Smooth muscle cell (in vitro differentiated cells): ENCODE results near the gene GSE1. TPM values are rescaled to one million over a fixed set of nuclear protein-coding genes. Genes with fewer than 3 reads are reported as not detected.

ENCODE experiments used
- DNase-seq: peaks from one replicate; lab custom pipeline; 2025; ENCODE audit not compliant: unreplicated experiment; lab: John Stamatoyannopoulos, UW
- H2AFZ ChIP-seq: fragments of 200-600 bp; sonication (generic); 2 replicates; pipeline ENCODE4 v1.6.0; 2016; ENCODE audit warnings: antibody characterized with exemption, low read depth, mild to moderate bottlenecking
- H3F3A ChIP-seq: fragments of 200-600 bp; sonication (generic); 2 replicates; pipeline ENCODE4 v1.6.0; 2017; ENCODE audit warnings: antibody characterized with exemption, low read depth
- H3K27ac ChIP-seq: fragments of 200-600 bp; sonication (generic); 2 replicates; pipeline ENCODE4 v1.5.1; 2016; ENCODE audit warnings: low read depth, mild to moderate bottlenecking
- H3K27me3 ChIP-seq: fragments of 200-600 bp; sonication (generic); 2 replicates; pipeline ENCODE4 v1.6.1; 2016; ENCODE audit warnings: low read depth, mild to moderate bottlenecking
- H3K36me3 ChIP-seq: fragments of 200-600 bp; sonication (generic); 2 replicates; pipeline ENCODE4 v1.5.1; 2016; ENCODE audit warnings: low read depth
- H3K4me1 ChIP-seq: fragments of 200-600 bp; sonication (generic); 2 replicates; pipeline ENCODE4 v1.5.1; 2016; ENCODE audit warnings: low read depth
- H3K4me2 ChIP-seq: fragments of 200-600 bp; sonication (generic); 2 replicates; pipeline ENCODE4 v1.6.0; 2016; ENCODE audit warnings: mild to moderate bottlenecking
- H3K4me3 ChIP-seq: fragments of 200-600 bp; sonication (generic); 2 replicates; pipeline ENCODE4 v1.5.1; 2016; ENCODE audit warnings: mild to moderate bottlenecking
- H3K79me2 ChIP-seq: fragments of 200-600 bp; sonication (generic); 2 replicates; pipeline ENCODE4 v1.6.0; 2016; ENCODE audit warnings: low read depth, mild to moderate bottlenecking
- H3K9ac ChIP-seq: fragments of 200-600 bp; sonication (generic); 2 replicates; pipeline ENCODE4 v1.6.0; 2016; ENCODE audit warnings: low read depth
- H3K9me3 ChIP-seq: fragments of 200-600 bp; sonication (generic); replicated peaks from 2 replicates; pipeline ENCODE4 v1.5.1; 2016; ENCODE audit warnings: low read depth
- H4K20me1 ChIP-seq: fragments of 200-600 bp; sonication (generic); 2 replicates; pipeline ENCODE4 v1.6.0; 2016; ENCODE audit warnings: low read depth
- CTCF ChIP-seq: fragments of 200-600 bp; sonication (generic); IDR thresholded peaks from 2 replicates; pipeline ENCODE4 v1.5.1; 2017; ENCODE audit warnings: borderline replicate concordance, mild to moderate bottlenecking, antibody characterized with exemption; ENCODE audit not compliant: insufficient read depth, poor library complexity, severe bottlenecking
- WGBS: methylation state at CpG from one replicate; pipeline ENCODE4 v1.1.7; 2016; ENCODE audit warnings: low lambda C conversion rate; 5-methylcytosine and 5-hydroxymethylcytosine counted together
- polyA plus RNA-seq: library from polyadenylated mRNA; unstranded; fragments of >200 nt; fragmentation: Nextera tagmentation; extraction: Ambion mirVana; gene quantifications from 2 replicates; pipeline ENCODE4 v1.2.1, GENCODE V29; 2016
- total RNA-seq: library from RNA; depleted of rRNA; stranded (reverse); fragments of >200 nt; gene quantifications from 2 replicates; pipeline ENCODE4 v1.2.3, GENCODE V29; 2014

GSE1 gene
- total and polyA plus RNA-seq, 2 experiments from 2014 or later, result 13.6 to 27.7 TPM

GRCh38 chr16:85659805-85660511, 46.8 kb downstream of the GSE1 start:
- Histone ChIP-seq H3K9ac (no peak overlapping the region), H3K27ac (no peak overlapping the region), H3F3A (no peaks in the 10 kb centered on the region), H3K4me2 (no peak overlapping the region), H3K79me2 (no peaks in the 10 kb centered on the region), H3K9me3 (no peaks in the 10 kb centered on the region), H4K20me1 (peaks cover 36% of the 10 kb centered on the region), H2AFZ (no peak overlapping the region), H3K36me3 (no peaks in the 10 kb centered on the region), H3K4me3 (no peak overlapping the region), H3K27me3 (no peaks in the 10 kb centered on the region), H3K4me1 (peaks cover 4% of the 10 kb centered on the region)
- peak; percentile 14 for DNase-seq
- WGBS, result 78% methylated on average over 12 of the region's 12 CpGs
- peak; percentile 90 for TF ChIP-seq CTCF

GRCh38 chr16:85660843-85661739, 48.0 kb downstream of the GSE1 start:
- no peak for TF ChIP-seq CTCF
- no peak overlapping the region for H3K4me3 ChIP-seq
- H3K4me2 ChIP-seq, result no peak overlapping the region
- peaks cover 27% of the 10 kb centered on the region for H4K20me1 ChIP-seq
- H3K9ac ChIP-seq, result no peak overlapping the region
- no peaks in the 10 kb centered on the region for H3K36me3 ChIP-seq
- no peaks in the 10 kb centered on the region for H3F3A ChIP-seq
- no peaks in the 10 kb centered on the region for H3K79me2 ChIP-seq
- no peaks in the 10 kb centered on the region for H3K9me3 ChIP-seq
- H3K27me3 ChIP-seq, result no peaks in the 10 kb centered on the region
- WGBS, result 98% methylated on average over 42 of the region's 42 CpGs
- no peak for DNase-seq
- no peak overlapping the region for H3K27ac ChIP-seq
- peaks cover 4% of the 10 kb centered on the region for H3K4me1 ChIP-seq
- H2AFZ ChIP-seq, result no peak overlapping the region

GRCh38 chr16:85661740-85662481, 48.8 kb downstream of the GSE1 start:
- Histone ChIP-seq H3K4me2 (no peak overlapping the region), H3K9me3 (no peaks in the 10 kb centered on the region), H3K27ac (no peak overlapping the region), H3F3A (no peaks in the 10 kb centered on the region), H3K4me3 (no peak overlapping the region), H3K9ac (no peak overlapping the region), H3K4me1 (peaks cover 4% of the 10 kb centered on the region), H3K79me2 (no peaks in the 10 kb centered on the region), H3K27me3 (no peaks in the 10 kb centered on the region), H3K36me3 (no peaks in the 10 kb centered on the region), H4K20me1 (peaks cover 22% of the 10 kb centered on the region), H2AFZ (no peak overlapping the region)
- TF ChIP-seq CTCF, result no peak
- no peak for DNase-seq
- WGBS, result 98% methylated on average over 26 of the region's 26 CpGs
